Measurements from ENCODE around the gene NSUN6. TPM values are rescaled to one million over a fixed set of nuclear protein-coding genes. Genes with fewer than 3 reads are reported as not detected.

NSUN6 gene
- total and polyA plus RNA-seq, 4 donors, result 16.3 to 47.6 (median 25.0) TPM

- H3K4me3 ChIP-seq (ENCODE audit: low read depth in 1 of 3, low read length in 3 of 3), result no peak overlapping the region
- H3K4me1 ChIP-seq (ENCODE audit: control insufficient read depth in 4 of 4, insufficient read depth in 4 of 4, low read length in 3 of 4), result no peaks in the 10 kb centered on the region
- no peaks in the 10 kb centered on the region for H3K27me3 ChIP-seq (ENCODE audit: control insufficient read depth in 4 of 4, insufficient read depth in 4 of 4, low read length in 3 of 4)
- H3K27ac ChIP-seq (ENCODE audit: low read depth in 1 of 2, low read length in 2 of 2), result no peak overlapping the region
- TF ChIP-seq HNF4A (conservative IDR thresholded peaks at IDR 0.05) (no peak), RXRA (IDR thresholded peaks at IDR 0.05) (no peak), YY1 (IDR thresholded peaks at IDR 0.05) (no peak), GABPA (IDR thresholded peaks at IDR 0.05 in 1 of 2, conservative IDR thresholded peaks at IDR 0.05 in 1 of 2) (no peak), SP1 (IDR thresholded peaks at IDR 0.05) (no peak), JUND (IDR thresholded peaks at IDR 0.05) (no peak), FOXA1 (IDR thresholded peaks at IDR 0.05) (no peak), RAD21 (IDR thresholded peaks at IDR 0.05) (no peak), ATF3 (IDR thresholded peaks at IDR 0.05) (no peak), FOXA2 (IDR thresholded peaks at IDR 0.05) (no peak), TAF1 (conservative IDR thresholded peaks at IDR 0.05) (no peak), MAX (IDR thresholded peaks at IDR 0.05) (no peak), EGR1 (IDR thresholded peaks at IDR 0.05; ENCODE audit: low read depth in 2 of 2) (no peak), ZBTB33 (IDR thresholded peaks at IDR 0.05) (no peak)
- TF ChIP-seq, protein P1, sequence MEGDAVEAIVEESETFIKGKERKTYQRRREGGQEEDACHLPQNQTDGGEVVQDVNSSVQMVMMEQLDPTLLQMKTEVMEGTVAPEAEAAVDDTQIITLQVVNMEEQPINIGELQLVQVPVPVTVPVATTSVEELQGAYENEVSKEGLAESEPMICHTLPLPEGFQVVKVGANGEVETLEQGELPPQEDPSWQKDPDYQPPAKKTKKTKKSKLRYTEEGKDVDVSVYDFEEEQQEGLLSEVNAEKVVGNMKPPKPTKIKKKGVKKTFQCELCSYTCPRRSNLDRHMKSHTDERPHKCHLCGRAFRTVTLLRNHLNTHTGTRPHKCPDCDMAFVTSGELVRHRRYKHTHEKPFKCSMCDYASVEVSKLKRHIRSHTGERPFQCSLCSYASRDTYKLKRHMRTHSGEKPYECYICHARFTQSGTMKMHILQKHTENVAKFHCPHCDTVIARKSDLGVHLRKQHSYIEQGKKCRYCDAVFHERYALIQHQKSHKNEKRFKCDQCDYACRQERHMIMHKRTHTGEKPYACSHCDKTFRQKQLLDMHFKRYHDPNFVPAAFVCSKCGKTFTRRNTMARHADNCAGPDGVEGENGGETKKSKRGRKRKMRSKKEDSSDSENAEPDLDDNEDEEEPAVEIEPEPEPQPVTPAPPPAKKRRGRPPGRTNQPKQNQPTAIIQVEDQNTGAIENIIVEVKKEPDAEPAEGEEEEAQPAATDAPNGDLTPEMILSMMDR (IDR thresholded peaks at IDR 0.05; ENCODE audit: low read depth, low read length, missing input control), result no peak
- TF ChIP-seq, protein P2, sequence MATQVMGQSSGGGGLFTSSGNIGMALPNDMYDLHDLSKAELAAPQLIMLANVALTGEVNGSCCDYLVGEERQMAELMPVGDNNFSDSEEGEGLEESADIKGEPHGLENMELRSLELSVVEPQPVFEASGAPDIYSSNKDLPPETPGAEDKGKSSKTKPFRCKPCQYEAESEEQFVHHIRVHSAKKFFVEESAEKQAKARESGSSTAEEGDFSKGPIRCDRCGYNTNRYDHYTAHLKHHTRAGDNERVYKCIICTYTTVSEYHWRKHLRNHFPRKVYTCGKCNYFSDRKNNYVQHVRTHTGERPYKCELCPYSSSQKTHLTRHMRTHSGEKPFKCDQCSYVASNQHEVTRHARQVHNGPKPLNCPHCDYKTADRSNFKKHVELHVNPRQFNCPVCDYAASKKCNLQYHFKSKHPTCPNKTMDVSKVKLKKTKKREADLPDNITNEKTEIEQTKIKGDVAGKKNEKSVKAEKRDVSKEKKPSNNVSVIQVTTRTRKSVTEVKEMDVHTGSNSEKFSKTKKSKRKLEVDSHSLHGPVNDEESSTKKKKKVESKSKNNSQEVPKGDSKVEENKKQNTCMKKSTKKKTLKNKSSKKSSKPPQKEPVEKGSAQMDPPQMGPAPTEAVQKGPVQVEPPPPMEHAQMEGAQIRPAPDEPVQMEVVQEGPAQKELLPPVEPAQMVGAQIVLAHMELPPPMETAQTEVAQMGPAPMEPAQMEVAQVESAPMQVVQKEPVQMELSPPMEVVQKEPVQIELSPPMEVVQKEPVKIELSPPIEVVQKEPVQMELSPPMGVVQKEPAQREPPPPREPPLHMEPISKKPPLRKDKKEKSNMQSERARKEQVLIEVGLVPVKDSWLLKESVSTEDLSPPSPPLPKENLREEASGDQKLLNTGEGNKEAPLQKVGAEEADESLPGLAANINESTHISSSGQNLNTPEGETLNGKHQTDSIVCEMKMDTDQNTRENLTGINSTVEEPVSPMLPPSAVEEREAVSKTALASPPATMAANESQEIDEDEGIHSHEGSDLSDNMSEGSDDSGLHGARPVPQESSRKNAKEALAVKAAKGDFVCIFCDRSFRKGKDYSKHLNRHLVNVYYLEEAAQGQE (IDR thresholded peaks at IDR 0.05), result no peak
- no peak for DNase-seq (ENCODE audit: low spot score)
- peaks cover 0 to 2% (median 2%) of the 10 kb centered on the region in 4 donors for H3K36me3 ChIP-seq (ENCODE audit: control insufficient read depth in 4 of 4, insufficient read depth in 3 of 4, low read depth in 1 of 4, low read length in 3 of 4)
- H3K9ac ChIP-seq (ENCODE audit: low read depth in 1 of 2, low read length in 2 of 2), result no peak overlapping the region
- H3K9me3 ChIP-seq (ENCODE audit: control insufficient read depth in 4 of 4, low read length in 3 of 4), result no peaks in the 10 kb centered on the region
Measured at GRCh38 chr10:18514537-18514936, 136.8 kb downstream of the NSUN6 start.

- 84% methylated on average over 4 of the region's 4 CpGs for WGBS
- H3K9me3 ChIP-seq (ENCODE audit: control insufficient read depth in 4 of 4, low read length in 3 of 4), result no peaks in the 10 kb centered on the region
- TF ChIP-seq HNF4G (IDR thresholded peaks at IDR 0.05) (no peak), TAF1 (conservative IDR thresholded peaks at IDR 0.05) (no peak), GABPA (IDR thresholded peaks at IDR 0.05 in 1 of 2, conservative IDR thresholded peaks at IDR 0.05 in 1 of 2) (no peak), EGR1 (IDR thresholded peaks at IDR 0.05; ENCODE audit: low read depth in 2 of 2) (no peak), JUND (IDR thresholded peaks at IDR 0.05) (no peak), RAD21 (IDR thresholded peaks at IDR 0.05) (no peak), NR2F2 (IDR thresholded peaks at IDR 0.05) (no peak), ATF3 (IDR thresholded peaks at IDR 0.05) (no peak), YY1 (IDR thresholded peaks at IDR 0.05) (no peak), FOXA2 (IDR thresholded peaks at IDR 0.05) (no peak)
- TF ChIP-seq, protein P2 (IDR thresholded peaks at IDR 0.05), result no peak
- TF ChIP-seq, protein P1 (IDR thresholded peaks at IDR 0.05; ENCODE audit: low read depth, low read length, missing input control), result no peak
Measured at GRCh38 chr10:18508587-18508986, 142.8 kb downstream of the NSUN6 start.

More at GRCh38 chr10:18508587-18508986, 142.8 kb downstream of the NSUN6 start:
- no peak overlapping the region for H3K4me3 ChIP-seq (ENCODE audit: low read depth in 1 of 3, low read length in 3 of 3)
- no peak overlapping the region for H3K27ac ChIP-seq (ENCODE audit: low read depth in 1 of 2, low read length in 2 of 2)
- H3K36me3 ChIP-seq (ENCODE audit: control insufficient read depth in 4 of 4, insufficient read depth in 3 of 4, low read depth in 1 of 4, low read length in 3 of 4), result peaks cover 0 to 2% (median under 1%) of the 10 kb centered on the region in 4 donors
- no peak overlapping the region for H3K9ac ChIP-seq (ENCODE audit: low read depth in 1 of 2, low read length in 2 of 2)
- DNase-seq (ENCODE audit: low spot score), result no peak
- H3K4me1 ChIP-seq (ENCODE audit: control insufficient read depth in 4 of 4, insufficient read depth in 4 of 4, low read length in 3 of 4), result no peaks in the 10 kb centered on the region
- no peaks in the 10 kb centered on the region for H3K27me3 ChIP-seq (ENCODE audit: control insufficient read depth in 4 of 4, insufficient read depth in 4 of 4, low read length in 3 of 4)
